ENCODE results near the gene UVRAG. TPM values are rescaled to one million over a fixed set of nuclear protein-coding genes. Genes with fewer than 3 reads are reported as not detected.
A peak's percentile ranks its signal among the peaks of the same experiment; 100 is the strongest.

UVRAG gene
- total and polyA plus RNA-seq, 2 of the 4 experiments (the other 2 are of a cell fraction): 5.6 to 10.9 TPM

DNA sequence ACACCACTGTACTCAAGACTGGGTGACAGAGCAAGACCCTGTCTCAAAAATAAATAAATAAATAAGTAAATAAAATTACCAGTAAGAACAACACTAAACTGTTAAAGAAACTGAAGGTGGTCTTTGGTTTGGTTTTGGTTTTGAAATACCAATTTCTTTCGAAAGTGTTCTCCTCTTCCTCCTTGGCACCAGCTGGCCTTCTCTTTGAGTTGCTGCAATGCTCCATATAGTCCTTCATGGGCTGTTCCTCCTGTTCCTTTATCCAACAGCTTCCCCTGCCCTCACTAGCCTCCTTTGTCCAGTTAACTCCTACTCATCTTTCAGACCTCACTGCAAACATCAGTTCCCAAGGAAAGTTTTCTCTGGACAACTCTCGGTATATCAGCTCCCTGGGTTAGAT is 5.0 kb upstream of the UVRAG start:
- ChIA-PET CTCF (no interaction called here), POLR2A (ENCODE audit: unreplicated experiment) (no interaction called here)
- Histone ChIP-seq H2BK120ac (ENCODE audit: low read depth, low read length) (no peak overlapping the region), H3K9me1 (ENCODE audit: insufficient read depth, low read length) (no peaks in the 10 kb centered on the region), H3K79me1 (ENCODE audit: low read depth in 1 of 2, low read length in 2 of 2) (0 out of 4 replicates have a peak, but pooled peaks cover 0 to 3% of the 10 kb centered on the region in 2 experiments), H3K9me3 (ENCODE audit: control insufficient read depth, insufficient read depth, low read length) (no peaks in the 10 kb centered on the region), H3K4ac (ENCODE audit: low read depth, low read length) (no peak overlapping the region), H3K18ac (ENCODE audit: low read depth, low read length) (no peak overlapping the region), H2BK15ac (ENCODE audit: low read depth, low read length) (no peak overlapping the region), H4K8ac (ENCODE audit: low read depth in 2 of 2, low read length in 2 of 2) (no peak overlapping the region), H4K20me1 (ENCODE audit: insufficient read depth, low read length) (no peaks in the 10 kb centered on the region), H3K4me2 (ENCODE audit: low read depth, low read length) (no peak overlapping the region), H3K23ac (ENCODE audit: low read depth, low read length) (no peak overlapping the region), H3K4me1 (ENCODE audit: control insufficient read depth, insufficient read depth, low read length) (no peaks in the 10 kb centered on the region), H2BK5ac (ENCODE audit: low read depth, low read length, poor library complexity, severe bottlenecking) (no peak overlapping the region), H3K4me3 (ENCODE audit: insufficient read depth, low read depth, low read length) (no peak overlapping the region), H2AK9ac (replicated peaks; ENCODE audit: low read depth, low read length, poor library complexity) (peak overlapping the region; percentile 21), H2AK5ac (ENCODE audit: low read depth, low read length) (no peak overlapping the region), H2BK20ac (ENCODE audit: low read depth, low read length) (no peak overlapping the region), H4K5ac (ENCODE audit: low read depth, low read length) (no peak overlapping the region), H3K27me3 (ENCODE audit: control insufficient read depth, insufficient read depth, low read length) (peaks cover 7% of the 10 kb centered on the region; the same call in 1 of the 2 replicates), H4K91ac (ENCODE audit: insufficient read depth, low read depth, low read length) (no peak overlapping the region), H3K36me3 (ENCODE audit: control insufficient read depth, insufficient read depth, low read length) (no peaks in the 10 kb centered on the region), H2AFZ (replicated peaks; ENCODE audit: low read length, poor library complexity) (no peak overlapping the region), H3K56ac (ENCODE audit: extremely low read depth, insufficient read depth, low read length) (no peak overlapping the region), H3K27ac (ENCODE audit: insufficient read depth, low read length) (no peak overlapping the region), H3K14ac (replicated peaks; ENCODE audit: low read depth, low read length) (no peak overlapping the region), H3K9ac (ENCODE audit: low read depth, low read length) (no peak overlapping the region)
- TF ChIP-seq BHLHE40 (IDR thresholded peaks at IDR 0.05; ENCODE audit: low read depth, low read length): no peak
- TF ChIP-seq USF2 (IDR thresholded peaks at IDR 0.05; ENCODE audit: low read depth, low read length): no peak
- no peak for TF ChIP-seq SMC3 (IDR thresholded peaks at IDR 0.05; ENCODE audit: low read depth, low read length)
- no peak for TF ChIP-seq MAZ (IDR thresholded peaks at IDR 0.05; ENCODE audit: borderline replicate concordance, low read depth, low read length)
- no peak for TF ChIP-seq RFX5 (IDR thresholded peaks at IDR 0.05; ENCODE audit: low read depth, low read length)
- intact Hi-C loops (cut with micrococcal nuclease): no loop called here
- dilution Hi-C loops (cut with HindIII; ENCODE audit: low sequenced_read_pairs, unreplicated experiment): no loop called here
- ATAC-seq (ENCODE audit: low read depth) (no peak), DNase-seq (no peak)
- no CpG with 5 or more reads among the region's 2 CpGs for WGBS, 2 experiments (ENCODE audit: extremely low coverage in 2 of 2, insufficient read length in 1 of 2)
- in situ Hi-C loops (cut with MboI; ENCODE audit: low sequenced_read_pairs): loop anchor here (10.0 kb wide), 1 partner anchor 505 kb away; no protein-coding TSS in a partner anchor
- no TSS peak for BruUV-seq (replicated peaks)

Data from IMR-90 (cell line).